Memory B cell (primary cell): ENCODE results near the gene HLA-F.

Source experiments
- ATAC-seq: fragments of 150-1000 bp; cut with Tn5 transposase; 2 replicates; pipeline ENCODE4 v1.10.0; 2021; ENCODE audit warnings: low read depth, mild to moderate bottlenecking, moderate library complexity
- DNase-seq, 2 donors: peaks; one replicate each; pipeline ENCODE4 v3.0.0; 2022; ENCODE audit warnings: low spot score in 2 of 2
- H3K27ac Mint-ChIP-seq: one replicate; pipeline ENCODE4 v1.8.0; 2022; ENCODE audit warnings: mild to moderate bottlenecking, moderate library complexity, mixed read lengths
- H3K27me3 Mint-ChIP-seq: one replicate; pipeline ENCODE4 v1.8.0; 2022; ENCODE audit warnings: mixed read lengths
- H3K36me3 Mint-ChIP-seq: one replicate; pipeline ENCODE4 v1.8.0; 2022; ENCODE audit warnings: mild to moderate bottlenecking, mixed read lengths
- H3K4me1 Mint-ChIP-seq: one replicate; pipeline ENCODE4 v1.8.0; 2022; ENCODE audit warnings: mixed read lengths
- H3K4me3 Mint-ChIP-seq: one replicate; pipeline ENCODE4 v1.8.0; 2022; ENCODE audit warnings: mild to moderate bottlenecking, moderate library complexity, mixed read lengths
- H3K9me3 Mint-ChIP-seq: one replicate; pipeline ENCODE4 v1.8.0; 2022; ENCODE audit warnings: mixed read lengths

Gene HLA-F

DNA sequence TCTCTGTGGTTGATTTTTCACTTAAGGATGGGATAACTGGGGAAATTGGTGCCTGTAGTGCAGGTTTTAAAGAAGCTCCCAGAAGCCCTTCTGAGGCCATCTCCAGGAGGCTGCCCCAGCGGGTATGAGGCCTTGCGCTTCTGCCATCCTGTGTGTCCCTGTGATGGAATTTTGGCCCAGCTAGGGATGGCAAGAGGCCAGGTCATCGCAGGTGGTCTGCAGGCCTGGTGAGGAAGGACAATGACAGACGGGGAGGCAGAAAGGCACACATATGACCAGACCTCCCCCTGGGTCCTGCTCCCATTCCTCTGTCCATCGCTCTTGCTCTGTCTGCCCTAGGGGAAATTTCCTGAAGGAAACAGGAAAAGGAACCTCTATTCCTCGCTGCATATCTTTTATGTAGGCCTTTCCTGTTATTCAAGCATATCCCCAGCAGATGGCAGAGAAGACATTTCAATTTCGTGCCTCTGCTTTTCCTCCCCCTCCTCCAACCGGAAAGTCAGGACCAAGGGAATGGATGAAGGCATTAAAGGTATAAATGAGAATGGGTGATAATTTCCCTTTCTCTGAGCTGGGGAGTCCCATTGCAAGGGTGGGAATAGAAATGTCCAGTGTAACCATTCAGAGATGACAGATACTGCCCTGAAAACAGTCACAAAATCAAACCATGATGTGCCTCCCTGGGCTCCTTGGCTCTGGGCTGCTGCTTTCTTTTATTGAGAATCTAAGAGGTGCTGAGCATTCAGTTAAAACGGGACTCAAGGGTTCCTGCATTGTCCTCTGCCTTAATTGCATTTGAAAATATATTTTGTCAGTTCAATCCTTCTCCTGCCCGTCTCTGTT is 17.6 kb upstream of the HLA-F start:
- peaks cover 8% of the 10 kb centered on the region for H3K27me3 Mint-ChIP-seq
- ATAC-seq (no peak), DNase-seq (no peak)
- no peak overlapping the region for H3K27ac Mint-ChIP-seq
- peaks cover 16% of the 10 kb centered on the region for H3K4me1 Mint-ChIP-seq
- no peak overlapping the region for H3K4me3 Mint-ChIP-seq
- H3K9me3 Mint-ChIP-seq = no peaks in the 10 kb centered on the region
- no peaks in the 10 kb centered on the region for H3K36me3 Mint-ChIP-seq

DNA sequence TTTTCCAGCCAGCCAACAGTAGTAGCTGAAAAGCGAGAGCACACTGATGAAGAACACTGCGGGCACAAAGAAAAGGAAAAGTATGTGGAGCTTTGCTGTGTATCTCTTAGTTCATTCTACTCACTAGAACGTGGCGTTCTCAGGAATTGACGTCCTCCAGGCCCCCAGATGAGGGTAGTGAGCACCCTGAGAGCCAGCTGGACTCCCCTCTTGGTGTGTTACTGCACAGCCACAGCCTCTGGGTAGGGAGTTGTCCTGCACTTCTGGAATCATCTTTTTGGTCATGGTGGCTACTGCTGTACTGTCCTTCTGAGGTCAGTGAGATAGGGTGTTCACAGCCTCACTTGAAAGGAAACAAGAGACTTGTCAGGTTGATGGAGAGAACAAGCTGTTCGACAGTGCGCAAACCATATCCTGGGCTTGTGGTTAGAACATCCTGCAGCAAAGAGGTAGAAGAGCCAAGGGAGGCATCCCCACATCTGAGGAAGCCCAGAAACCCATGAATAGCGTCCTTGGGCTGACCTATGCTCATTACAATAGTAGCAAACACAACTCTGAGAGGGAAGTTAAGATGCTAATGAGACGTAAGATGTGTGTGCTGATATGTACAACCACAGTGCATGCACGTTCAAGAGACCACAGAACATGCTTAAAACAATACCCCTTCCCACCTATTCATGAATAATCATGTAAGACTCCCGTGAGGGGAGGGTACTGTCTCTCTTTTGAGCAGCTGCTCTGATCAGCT is 14.6 kb upstream of the HLA-F start:
- H3K4me3 Mint-ChIP-seq = peak overlapping the region; percentile 68
- ATAC-seq (peak; percentile 78), DNase-seq (no peak)
- peaks cover 4% of the 10 kb centered on the region for H3K27me3 Mint-ChIP-seq
- H3K36me3 Mint-ChIP-seq = no peaks in the 10 kb centered on the region
- no peaks in the 10 kb centered on the region for H3K9me3 Mint-ChIP-seq
- H3K4me1 Mint-ChIP-seq = peaks cover 14% of the 10 kb centered on the region
- H3K27ac Mint-ChIP-seq = peak overlapping the region; percentile 30

GRCh38 chr6:29709188-29709587 is 14.0 kb upstream of the HLA-F start:
- peak; percentile 60 for ATAC-seq
- peaks cover 14% of the 10 kb centered on the region for H3K4me1 Mint-ChIP-seq
- H3K4me3 Mint-ChIP-seq = peak overlapping the region; percentile 68
- no peaks in the 10 kb centered on the region for H3K9me3 Mint-ChIP-seq
- H3K36me3 Mint-ChIP-seq = no peaks in the 10 kb centered on the region
- no peak for DNase-seq
- H3K27ac Mint-ChIP-seq = peak overlapping the region; percentile 30
- H3K27me3 Mint-ChIP-seq = no peaks in the 10 kb centered on the region

- Mint-ChIP-seq H3K4me3 (no peak overlapping the region), H3K9me3 (peaks cover 3% of the 10 kb centered on the region), H3K27ac (no peak overlapping the region), H3K27me3 (no peaks in the 10 kb centered on the region), H3K36me3 (no peaks in the 10 kb centered on the region), H3K4me1 (peaks cover 14% of the 10 kb centered on the region)
- DNase-seq (no peak), ATAC-seq (no peak)
Observed at GRCh38 chr6:29710281-29710941, 12.8 kb upstream of the HLA-F start.

GRCh38 chr6:29720863-29721262 is 2.4 kb upstream of the HLA-F start:
- no peak overlapping the region for H3K4me3 Mint-ChIP-seq
- no peak overlapping the region for H3K27ac Mint-ChIP-seq
- H3K27me3 Mint-ChIP-seq = no peaks in the 10 kb centered on the region
- ATAC-seq (no peak), DNase-seq (no peak)
- H3K36me3 Mint-ChIP-seq = peaks cover 18% of the 10 kb centered on the region
- H3K9me3 Mint-ChIP-seq = no peaks in the 10 kb centered on the region
- H3K4me1 Mint-ChIP-seq = peaks cover 27% of the 10 kb centered on the region

GRCh38 chr6:29723666-29724588 is 693 bp downstream of the HLA-F start:
- ATAC-seq (peak; percentile 49), DNase-seq (peak; percentile 60 to 73)
- H3K4me1 Mint-ChIP-seq = peaks cover 50% of the 10 kb centered on the region
- H3K9me3 Mint-ChIP-seq = no peaks in the 10 kb centered on the region
- H3K4me3 Mint-ChIP-seq = peak overlapping the region; percentile 99
- no peaks in the 10 kb centered on the region for H3K27me3 Mint-ChIP-seq
- peaks cover 34% of the 10 kb centered on the region for H3K36me3 Mint-ChIP-seq
- H3K27ac Mint-ChIP-seq = peak overlapping the region; percentile 94

DNA sequence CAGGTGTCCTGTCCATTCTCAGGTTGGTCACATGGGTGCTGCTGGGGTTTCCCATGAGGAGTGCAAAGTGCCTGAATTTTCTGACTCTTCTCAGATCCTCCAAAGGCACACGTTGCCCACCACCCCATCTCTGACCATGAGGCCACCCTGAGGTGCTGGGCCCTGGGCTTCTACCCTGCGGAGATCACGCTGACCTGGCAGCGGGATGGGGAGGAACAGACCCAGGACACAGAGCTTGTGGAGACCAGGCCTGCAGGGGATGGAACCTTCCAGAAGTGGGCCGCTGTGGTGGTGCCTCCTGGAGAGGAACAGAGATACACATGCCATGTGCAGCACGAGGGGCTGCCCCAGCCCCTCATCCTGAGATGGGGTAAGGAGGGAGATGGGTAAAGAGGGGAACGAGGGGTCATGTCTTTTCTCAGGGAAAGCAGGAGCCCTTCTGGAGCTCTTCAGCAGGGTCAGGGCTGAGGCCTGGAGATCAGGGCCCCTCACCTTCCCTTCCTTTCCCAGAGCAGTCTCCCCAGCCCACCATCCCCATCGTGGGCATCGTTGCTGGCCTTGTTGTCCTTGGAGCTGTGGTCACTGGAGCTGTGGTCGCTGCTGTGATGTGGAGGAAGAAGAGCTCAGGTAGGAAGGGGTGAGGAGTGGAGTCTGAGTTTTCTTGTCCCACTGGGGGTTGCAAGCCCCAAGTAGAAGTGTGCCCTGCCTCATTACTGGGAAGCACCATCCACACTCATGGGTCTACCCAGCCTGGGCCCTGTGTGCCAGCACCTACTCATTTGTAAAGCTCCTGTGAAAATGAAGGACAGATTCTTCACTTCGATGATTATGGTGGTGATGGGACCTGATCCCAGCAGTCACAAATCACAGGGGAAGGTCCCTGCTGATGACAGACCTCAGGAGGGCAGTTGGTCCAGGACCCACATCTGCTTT is 2.0 kb downstream of the HLA-F start:
- DNase-seq = no peak
- Mint-ChIP-seq H3K4me3 (peak overlapping the region; percentile 99), H3K9me3 (no peaks in the 10 kb centered on the region), H3K27me3 (no peaks in the 10 kb centered on the region), H3K27ac (peak overlapping the region; percentile 94), H3K4me1 (peaks cover 56% of the 10 kb centered on the region), H3K36me3 (peaks cover 34% of the 10 kb centered on the region)
- no peak for ATAC-seq

DNA sequence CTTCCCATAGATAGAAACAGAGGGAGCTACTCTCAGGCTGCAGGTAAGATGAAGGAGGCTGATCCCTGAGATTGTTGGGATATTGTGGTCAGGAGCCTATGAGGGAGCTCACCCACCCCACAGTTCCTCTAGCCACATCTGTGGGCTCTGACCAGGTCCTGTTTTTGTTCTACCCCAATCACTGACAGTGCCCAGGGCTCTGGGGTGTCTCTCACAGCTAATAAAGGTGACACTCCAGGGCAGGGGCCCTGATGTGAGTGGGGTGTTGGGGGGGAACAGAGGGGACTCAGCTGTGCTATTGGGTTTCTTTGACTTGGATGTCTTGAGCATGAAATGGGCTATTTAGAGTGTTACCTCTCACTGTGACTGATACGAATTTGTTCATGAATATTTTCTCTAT is 2.8 kb downstream of the HLA-F start:
- DNase-seq = no peak
- no peak for ATAC-seq
- H3K27me3 Mint-ChIP-seq = no peaks in the 10 kb centered on the region
- peak overlapping the region; percentile 99 for H3K4me3 Mint-ChIP-seq
- peaks cover 63% of the 10 kb centered on the region for H3K4me1 Mint-ChIP-seq
- H3K27ac Mint-ChIP-seq = peak overlapping the region; percentile 94
- no peaks in the 10 kb centered on the region for H3K9me3 Mint-ChIP-seq
- H3K36me3 Mint-ChIP-seq = peaks cover 34% of the 10 kb centered on the region

DNA sequence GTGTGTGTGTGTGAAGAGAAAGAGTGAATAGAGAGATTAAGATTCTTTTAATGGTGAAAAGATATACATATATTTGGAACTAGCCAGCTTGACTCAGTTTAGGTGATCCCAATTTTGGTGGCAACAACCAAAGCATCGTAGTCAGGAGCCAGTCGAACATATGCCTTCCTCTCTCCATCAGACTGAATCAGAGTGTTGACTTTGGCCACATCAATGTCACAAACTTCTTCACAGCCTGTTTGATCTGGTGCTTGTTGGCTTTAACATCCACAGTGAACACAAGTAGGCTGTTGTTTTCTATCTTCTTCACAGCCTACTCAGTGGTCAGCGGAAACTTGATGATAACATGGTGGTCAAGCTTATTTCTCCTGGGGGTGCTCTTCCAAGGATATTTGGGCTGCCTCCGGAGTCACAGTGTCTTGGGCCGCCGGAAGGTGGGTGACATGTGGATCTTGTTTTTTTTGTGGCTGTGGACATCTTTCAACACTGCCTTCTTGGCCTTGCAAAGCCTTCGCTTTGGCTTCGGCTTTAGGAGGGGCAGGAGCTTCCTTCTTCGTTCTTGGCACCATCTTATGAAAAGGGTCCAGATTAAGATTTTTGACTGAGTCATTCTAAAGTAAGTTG is 3.4 kb downstream of the HLA-F start:
- peak overlapping the region; percentile 67 for H3K27ac Mint-ChIP-seq
- H3K36me3 Mint-ChIP-seq = peaks cover 34% of the 10 kb centered on the region
- H3K4me1 Mint-ChIP-seq = peaks cover 62% of the 10 kb centered on the region

DNA sequence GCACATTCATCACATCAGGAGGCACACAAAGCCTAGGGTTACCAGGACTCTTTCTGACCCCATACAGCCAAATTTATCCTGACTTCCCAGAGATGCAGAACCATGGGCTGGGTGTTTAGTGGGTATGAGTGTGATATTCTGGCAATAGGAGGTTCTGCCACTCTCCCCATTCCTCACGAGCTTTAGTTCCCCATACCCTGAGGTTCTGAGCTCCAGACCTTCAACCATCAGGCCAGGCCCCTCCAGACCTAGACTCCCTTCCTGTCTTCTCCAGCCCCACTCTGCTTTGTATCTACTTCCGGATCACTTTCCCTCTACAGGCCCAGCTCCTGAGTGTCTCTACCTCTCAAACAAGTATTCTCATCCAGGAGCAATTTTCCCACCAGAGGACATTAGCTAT is 4.4 kb downstream of the HLA-F start:
- H3K27ac Mint-ChIP-seq = peak overlapping the region; percentile 67
- DNase-seq (no peak), ATAC-seq (no peak)
- H3K4me1 Mint-ChIP-seq = peaks cover 56% of the 10 kb centered on the region
- no peaks in the 10 kb centered on the region for H3K9me3 Mint-ChIP-seq
- H3K4me3 Mint-ChIP-seq = peak overlapping the region; percentile 18
- no peaks in the 10 kb centered on the region for H3K27me3 Mint-ChIP-seq
- H3K36me3 Mint-ChIP-seq = peaks cover 34% of the 10 kb centered on the region

More for the DNA sequence above, 3.4 kb downstream of the HLA-F start:
- Mint-ChIP-seq H3K27me3 (no peaks in the 10 kb centered on the region), H3K9me3 (no peaks in the 10 kb centered on the region), H3K4me3 (peak overlapping the region; percentile 37)
- ATAC-seq (no peak), DNase-seq (no peak)

DNA sequence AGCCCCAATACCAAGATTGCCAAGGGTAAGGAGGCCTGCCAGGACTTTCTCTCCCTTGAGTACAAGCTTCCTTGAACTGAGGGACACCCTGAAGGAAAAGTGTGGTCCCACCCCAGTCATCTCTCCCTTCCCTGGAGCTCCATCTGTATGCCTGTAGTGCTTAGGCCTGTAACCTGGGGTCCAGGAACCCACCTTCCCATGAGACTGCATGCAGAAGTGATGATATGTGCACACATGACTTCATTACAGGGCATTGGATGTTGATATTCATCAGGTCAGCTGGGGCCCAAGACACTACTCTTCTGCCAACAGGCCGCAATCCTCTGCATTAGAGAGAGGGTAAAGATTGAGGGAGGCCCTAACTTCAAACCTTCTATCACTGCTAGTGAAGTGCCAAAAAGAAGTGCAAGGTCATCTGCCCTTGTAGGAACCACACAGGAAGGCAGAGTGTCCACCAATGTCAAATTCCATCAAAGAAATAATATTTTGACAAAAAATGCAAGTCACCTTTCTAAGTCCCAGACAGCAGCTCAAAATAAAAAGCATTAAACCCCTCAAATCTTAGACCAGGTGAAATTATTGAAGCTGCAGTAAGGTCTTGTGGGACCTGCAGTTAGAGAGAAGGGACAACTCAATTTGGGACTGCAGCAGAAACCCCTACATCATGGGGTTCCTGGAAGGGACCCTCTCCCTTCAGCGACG is 5.1 kb downstream of the HLA-F start:
- H3K9me3 Mint-ChIP-seq = no peaks in the 10 kb centered on the region
- H3K4me1 Mint-ChIP-seq = peaks cover 56% of the 10 kb centered on the region
- H3K36me3 Mint-ChIP-seq = peaks cover 34% of the 10 kb centered on the region
- H3K27ac Mint-ChIP-seq = peak overlapping the region; percentile 67
- DNase-seq = peak; percentile 28 to 31
- peak; percentile 4 for ATAC-seq
- H3K4me3 Mint-ChIP-seq = no peak overlapping the region
- no peaks in the 10 kb centered on the region for H3K27me3 Mint-ChIP-seq

DNA sequence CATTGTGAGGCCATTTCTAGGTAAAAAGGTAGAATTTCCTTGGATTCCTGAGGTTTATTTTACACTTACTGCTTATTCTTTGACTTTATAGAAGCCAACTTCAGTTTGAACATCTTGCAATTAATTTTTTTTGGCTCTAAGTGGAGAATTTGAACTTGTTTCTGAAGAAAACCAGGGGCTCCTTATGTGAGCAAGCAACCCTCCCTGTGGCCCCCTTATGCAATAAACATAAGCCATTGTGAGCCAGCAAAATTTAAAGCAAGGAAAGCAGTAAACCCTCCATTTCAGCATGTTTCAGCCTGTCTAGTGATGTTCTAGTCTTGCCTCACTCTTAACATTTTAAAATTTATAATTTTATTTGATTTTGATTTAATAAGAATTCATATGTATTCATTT is 5.6 kb downstream of the HLA-F start:
- no peaks in the 10 kb centered on the region for H3K27me3 Mint-ChIP-seq
- peaks cover 33% of the 10 kb centered on the region for H3K36me3 Mint-ChIP-seq
- DNase-seq (no peak), ATAC-seq (no peak)
- peaks cover 56% of the 10 kb centered on the region for H3K4me1 Mint-ChIP-seq
- H3K9me3 Mint-ChIP-seq = no peaks in the 10 kb centered on the region
- H3K27ac Mint-ChIP-seq = peak overlapping the region; percentile 67
- no peak overlapping the region for H3K4me3 Mint-ChIP-seq
